HL-60 (cell line): Measurements from ENCODE around the gene DPYSL5.

Experiments
- DNase-seq, 2 experiments: peaks; one replicate each; pipeline ENCODE4 v3.0.0-alpha.2; 2010 to 2020; ENCODE audit warnings: low read depth in 1 of 2, low spot score in 1 of 2
- H3K27ac ChIP-seq: fragments of 250-450 bp; sonication (Bioruptor Pico); replicated peaks from 2 replicates; pipeline ENCODE4 v1.5.1; 2020; ENCODE audit warnings: mild to moderate bottlenecking, moderate library complexity
- H3K27me3 ChIP-seq: fragments of 250-450 bp; sonication (Bioruptor Pico); 2 replicates; pipeline ENCODE4 v1.5.1; 2021; ENCODE audit warnings: mild to moderate bottlenecking, moderate library complexity; ENCODE audit not compliant: insufficient read depth, poor library complexity, severe bottlenecking
- H3K4me3 ChIP-seq: replicated peaks from 2 replicates; pipeline ENCODE4 v1.5.1; 2011; ENCODE audit warnings: mild to moderate bottlenecking, control low read depth, low read length; ENCODE audit not compliant: insufficient read depth
- CTCF ChIP-seq: IDR thresholded peaks from one replicate; pipeline ENCODE4 v1.5.1; 2011; ENCODE audit warnings: low read length, control low read depth, inconsistent platforms; ENCODE audit not compliant: insufficient read depth
- GABPA ChIP-seq: IDR thresholded peaks from 2 replicates; pipeline ENCODE4 v1.6.1; 2012; ENCODE audit warnings: low read depth
- POLR2AphosphoS5 ChIP-seq: IDR thresholded peaks from 2 replicates; pipeline ENCODE4 v1.6.1; 2012; ENCODE audit warnings: low read depth
- REST ChIP-seq: IDR thresholded peaks from 2 replicates; pipeline ENCODE4 v1.6.1; 2012; ENCODE audit warnings: low read depth; ENCODE audit not compliant: insufficient replicate concordance
- SPI1 ChIP-seq: IDR thresholded peaks from 2 replicates; pipeline ENCODE4 v1.6.1; 2012; ENCODE audit warnings: low read depth, mild to moderate bottlenecking, borderline replicate concordance

Gene DPYSL5

GRCh38 chr2:26983746-26984145, 135.8 kb downstream of the DPYSL5 start:
- TF ChIP-seq SPI1 (no peak), GABPA (no peak), CTCF (no peak), REST (no peak), POLR2AphosphoS5 (no peak)
- H3K27ac ChIP-seq, result no peak overlapping the region
- no peak for DNase-seq

GRCh38 chr2:26985807-26986206, 137.9 kb downstream of the DPYSL5 start:
- Histone ChIP-seq H3K27ac (no peak overlapping the region), H3K27me3 (no peaks in the 10 kb centered on the region), H3K4me3 (no peak overlapping the region)
- TF ChIP-seq REST, result no peak
- no peak for TF ChIP-seq CTCF
- TF ChIP-seq GABPA, result no peak
- DNase-seq, result no peak

More at GRCh38 chr2:26983746-26984145, 135.8 kb downstream of the DPYSL5 start:
- Histone ChIP-seq H3K27me3 (no peaks in the 10 kb centered on the region), H3K4me3 (no peak overlapping the region)

GRCh38 chr2:26986576-26986975, 138.6 kb downstream of the DPYSL5 start:
- no peak overlapping the region for H3K4me3 ChIP-seq
- no peaks in the 10 kb centered on the region for H3K27me3 ChIP-seq
- no peak overlapping the region for H3K27ac ChIP-seq
- no peak for DNase-seq
- TF ChIP-seq POLR2AphosphoS5 (no peak), CTCF (no peak), SPI1 (no peak), REST (no peak), GABPA (no peak)
